Measurements from ENCODE around the gene NT5DC4. TPM values are rescaled to one million over a fixed set of nuclear protein-coding genes. Genes with fewer than 3 reads are reported as not detected.

Gene NT5DC4
- total RNA-seq, 2 donors from 2014 or later: not detected

DNA sequence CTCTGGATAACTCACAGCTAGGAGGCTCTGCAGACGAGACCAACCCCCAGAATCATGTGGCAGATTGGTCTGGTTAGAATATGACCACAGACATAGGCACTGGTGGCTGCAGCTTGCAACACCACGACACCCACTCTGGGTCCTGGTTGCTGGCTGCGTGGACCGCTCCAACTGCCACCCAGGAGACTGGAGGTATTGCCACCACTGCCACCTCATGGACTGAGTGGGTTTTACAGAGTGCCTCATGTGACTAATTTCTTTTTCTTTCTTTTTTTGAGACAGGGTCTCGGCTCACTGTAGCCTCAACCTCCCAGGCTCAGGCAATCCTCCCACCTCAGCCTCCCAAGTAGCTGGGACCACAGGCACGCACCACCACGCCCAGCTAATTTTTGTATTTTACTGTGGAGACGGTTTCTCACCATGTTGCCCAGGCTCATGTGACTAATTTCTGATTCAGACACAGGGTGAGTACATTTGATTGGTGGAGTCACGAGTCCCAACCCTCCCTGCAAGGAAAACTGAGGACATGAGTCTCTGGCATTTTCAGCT lies 29.9 kb upstream of the NT5DC4 start:
- 22 to 26% methylated on average over 8 to 9 of the region's 9 CpGs for WGBS, 2 donors
- Histone ChIP-seq H3K9me3 (no peaks in the 10 kb centered on the region), H3K4me3 (no peak overlapping the region), H3K27ac (no peak overlapping the region), H3K4me1 (peaks cover 7% of the 10 kb centered on the region), H3K36me3 (replicated peaks in 1 of 2; ENCODE audit: insufficient read depth in 1 of 2, low read depth in 2 of 2) (no peaks in the 10 kb centered on the region), H3K27me3 (no peaks in the 10 kb centered on the region)
- intact Hi-C loops (cut with DNase I): no loop called here
- ATAC-seq (peak; percentile 89), DNase-seq (peak; percentile 67 to 77 (median 72))
- TF ChIP-seq POLR2A (IDR thresholded peaks at IDR 0.05): no peak
- TF ChIP-seq CTCF (IDR thresholded peaks at IDR 0.05): peak; percentile 38 to 94 (median 75)

DNA sequence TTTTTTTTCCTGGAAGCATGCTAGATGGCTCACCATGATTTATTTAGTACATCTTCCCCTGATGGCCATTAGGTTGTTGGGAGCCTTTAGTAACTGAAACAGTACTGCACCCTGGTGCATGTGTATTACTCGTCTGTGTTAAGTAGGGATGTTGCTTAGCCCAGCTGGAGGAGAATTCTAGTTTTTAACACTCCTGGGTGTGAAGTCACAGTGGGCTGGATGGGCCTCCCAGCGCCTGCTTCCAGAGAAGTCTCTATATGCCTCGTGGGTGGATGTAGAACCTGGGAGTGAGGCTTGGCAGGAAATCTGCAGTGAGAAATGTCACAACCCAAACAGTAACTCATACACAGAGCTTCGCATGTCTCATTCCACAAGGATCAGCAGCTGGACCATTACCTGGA lies 28.9 kb upstream of the NT5DC4 start:
- Histone ChIP-seq H3K9me3 (no peaks in the 10 kb centered on the region), H3K4me1 (peaks cover 7% of the 10 kb centered on the region), H3K27ac (no peak overlapping the region), H3K27me3 (no peaks in the 10 kb centered on the region), H3K36me3 (replicated peaks in 1 of 2; ENCODE audit: insufficient read depth in 1 of 2, low read depth in 2 of 2) (no peaks in the 10 kb centered on the region), H3K4me3 (no peak overlapping the region)
- ATAC-seq: no peak
- TF ChIP-seq POLR2A (IDR thresholded peaks at IDR 0.05) (no peak), CTCF (IDR thresholded peaks at IDR 0.05) (no peak)
- intact Hi-C loops (cut with DNase I): no loop called here
- 43 to 56% methylated on average over 3 to 4 of the region's 4 CpGs for WGBS, 2 donors
- DNase-seq: no peak

GRCh38 chr2:112692495-112692911 lies 28.3 kb upstream of the NT5DC4 start:
- Histone ChIP-seq H3K36me3 (replicated peaks in 1 of 2; ENCODE audit: insufficient read depth in 1 of 2, low read depth in 2 of 2) (no peaks in the 10 kb centered on the region), H3K27ac (no peak overlapping the region), H3K4me3 (no peak overlapping the region), H3K9me3 (no peaks in the 10 kb centered on the region), H3K27me3 (no peaks in the 10 kb centered on the region), H3K4me1 (peaks cover 7% of the 10 kb centered on the region)
- ATAC-seq (peak; percentile 31), DNase-seq (peak in 1 of 4 donors; percentile 67)
- 39 to 50% methylated on average over 4 to 5 of the region's 5 CpGs for WGBS, 2 donors
- TF ChIP-seq CTCF (IDR thresholded peaks at IDR 0.05) (no peak), POLR2A (IDR thresholded peaks at IDR 0.05) (no peak)
- intact Hi-C loops (cut with DNase I): no loop called here

- TF ChIP-seq CTCF (IDR thresholded peaks at IDR 0.05) (no peak), POLR2A (IDR thresholded peaks at IDR 0.05) (no peak)
- no peak for DNase-seq
- no peaks in the 10 kb centered on the region for H3K9me3 ChIP-seq
- no peak overlapping the region for H3K4me3 ChIP-seq
- intact Hi-C loops (cut with DNase I): no loop called here
- no peak for ATAC-seq
- no peaks in the 10 kb centered on the region for H3K36me3 ChIP-seq (replicated peaks in 1 of 2; ENCODE audit: insufficient read depth in 1 of 2, low read depth in 2 of 2)
- 71 to 87% methylated on average over 1 of the region's 1 CpG for WGBS, 2 donors
- H3K4me1 ChIP-seq: peaks cover 7% of the 10 kb centered on the region
- no peaks in the 10 kb centered on the region for H3K27me3 ChIP-seq
- H3K27ac ChIP-seq: no peak overlapping the region
Observed at GRCh38 chr2:112692918-112693317, 27.9 kb upstream of the NT5DC4 start.

GRCh38 chr2:112693596-112693995 lies 27.2 kb upstream of the NT5DC4 start:
- ATAC-seq: no peak
- no peaks in the 10 kb centered on the region for H3K36me3 ChIP-seq (replicated peaks in 1 of 2; ENCODE audit: insufficient read depth in 1 of 2, low read depth in 2 of 2)
- no peak for DNase-seq
- no peak overlapping the region for H3K4me3 ChIP-seq
- no peaks in the 10 kb centered on the region for H3K27me3 ChIP-seq
- intact Hi-C loops (cut with DNase I): no loop called here
- WGBS, 2 donors: 79% methylated on average over 9 of the region's 9 CpGs
- no peak overlapping the region for H3K27ac ChIP-seq
- TF ChIP-seq POLR2A (IDR thresholded peaks at IDR 0.05) (no peak), CTCF (IDR thresholded peaks at IDR 0.05) (no peak)
- H3K9me3 ChIP-seq: no peaks in the 10 kb centered on the region
- H3K4me1 ChIP-seq: peaks cover 7% of the 10 kb centered on the region

Data from body of pancreas (tissue), 4 donors.